Naive thymus-derived CD4-positive, alpha-beta T cell (primary cell): Measurements from ENCODE around the gene CHRNA1. TPM values are rescaled to one million over a fixed set of nuclear protein-coding genes. Genes with fewer than 3 reads are reported as not detected.

Experiments
- ATAC-seq: fragments of 150-1000 bp; cut with Tn5 transposase; 2 replicates; pipeline ENCODE4 v1.10.0; 2021; ENCODE audit warnings: mild to moderate bottlenecking, moderate library complexity
- CTCF ChIA-PET: fragments of 350-600 bp; sonication (Branson Sonifier 250); formaldehyde crosslinking; loops from one replicate; lab custom pipeline; 2021; ENCODE audit warnings: antibody characterized with exemption; lab: Charles Lee
- POLR2A ChIA-PET: fragments of 350-600 bp; sonication (Branson Sonifier 250); formaldehyde crosslinking; loops from one replicate; lab custom pipeline; 2021; ENCODE audit warnings: antibody characterized with exemption, inconsistent platforms; lab: Charles Lee
- DNase-seq, 9 donors: peaks; one replicate each; pipeline versions ENCODE4 v3.0.0 to v3.0.0-alpha.2; 2020 to 2022; ENCODE audit warnings: mixed read lengths in 1 of 9
- H3K27ac ChIP-seq: one replicate; pipeline ENCODE4 v1.7.0; 2013; ENCODE audit warnings: mild to moderate bottlenecking, low read depth, low read length, moderate library complexity
- H3K27me3 ChIP-seq, 2 donors: one replicate each; pipeline ENCODE4 v1.7.0; 2013; ENCODE audit warnings: low read length in 2 of 2, mild to moderate bottlenecking in 2 of 2, moderate library complexity in 2 of 2; ENCODE audit not compliant: control insufficient read depth in 2 of 2, insufficient read depth in 2 of 2
- H3K36me3 ChIP-seq, 3 experiments: 1 replicate in 2 of 3; 2 replicates in 1 of 3; pipeline ENCODE4 v1.7.0; 2013; ENCODE audit warnings: low read length in 3 of 3, mild to moderate bottlenecking in 3 of 3, moderate library complexity in 1 of 3; ENCODE audit not compliant: insufficient read depth in 3 of 3, control insufficient read depth in 2 of 3
- H3K4me1 ChIP-seq, 2 donors: one replicate each; pipeline ENCODE4 v1.7.0; 2013; ENCODE audit warnings: low read length in 2 of 2, mild to moderate bottlenecking in 2 of 2, moderate library complexity in 1 of 2; ENCODE audit not compliant: control insufficient read depth in 2 of 2, insufficient read depth in 2 of 2
- H3K4me3 ChIP-seq: 2 replicates; pipeline ENCODE4 v1.7.0; 2013; ENCODE audit warnings: mild to moderate bottlenecking, low read length
- H3K9me3 ChIP-seq, 3 experiments: 1 replicate in 2 of 3; 2 replicates in 1 of 3; pipeline ENCODE4 v1.7.0; 2013; ENCODE audit warnings: low read length in 3 of 3; ENCODE audit not compliant: control insufficient read depth in 2 of 3
- H3K27ac Mint-ChIP-seq, 9 donors: one replicate each; pipeline ENCODE4 v1.8.0; 2020 to 2022; ENCODE audit warnings: mixed read lengths in 9 of 9, mild to moderate bottlenecking in 8 of 9, moderate library complexity in 5 of 9, inconsistent platforms in 2 of 9
- H3K27me3 Mint-ChIP-seq, 5 donors: one replicate each; pipeline ENCODE4 v1.8.0; 2021 to 2022; ENCODE audit warnings: mixed read lengths in 5 of 5, mild to moderate bottlenecking in 1 of 5
- H3K36me3 Mint-ChIP-seq, 5 donors: one replicate each; pipeline ENCODE4 v1.8.0; 2020 to 2022; ENCODE audit warnings: mixed read lengths in 5 of 5, mild to moderate bottlenecking in 3 of 5, inconsistent platforms in 1 of 5
- H3K4me1 Mint-ChIP-seq, 7 donors: one replicate each; pipeline ENCODE4 v1.8.0; 2020 to 2022; ENCODE audit warnings: mixed read lengths in 7 of 7, mild to moderate bottlenecking in 3 of 7, inconsistent platforms in 1 of 7
- H3K4me3 Mint-ChIP-seq, 10 donors: one replicate each; pipeline ENCODE4 v1.8.0; 2020 to 2022; ENCODE audit warnings: mild to moderate bottlenecking in 10 of 10, mixed read lengths in 10 of 10, moderate library complexity in 6 of 10, inconsistent platforms in 2 of 10
- H3K9me3 Mint-ChIP-seq, 11 donors: one replicate each; pipeline ENCODE4 v1.8.0; 2020 to 2022; ENCODE audit warnings: mixed read lengths in 11 of 11, mild to moderate bottlenecking in 4 of 11, inconsistent platforms in 1 of 11, moderate library complexity in 1 of 11
- intact Hi-C, 2 donors: fragments of 100-400 bp; cut with micrococcal nuclease; formaldehyde crosslinking; loops; one replicate each; pipeline ENCODE4 v1.15.1; 2023
- polyA plus RNA-seq, 2 donors: library from polyadenylated mRNA; unstranded; fragments of 300-500 nt; fragmentation: Illumina TruSeq; gene quantifications; one replicate each; pipeline ENCODE4 v1.2.3, GENCODE V29; 2021
- total RNA-seq, 6 experiments: library from RNA in 5 of 6; stranded (reverse) in 5 of 6; gene quantifications; 1 replicate in 5 of 6; 2 replicates in 1 of 6; pipeline ENCODE4 v1.2.3 and lab custom pipeline; 2021 to 2026

The CHRNA1 gene
- total and polyA plus RNA-seq, 7 experiments from 2014 or later, result not detected

DNA sequence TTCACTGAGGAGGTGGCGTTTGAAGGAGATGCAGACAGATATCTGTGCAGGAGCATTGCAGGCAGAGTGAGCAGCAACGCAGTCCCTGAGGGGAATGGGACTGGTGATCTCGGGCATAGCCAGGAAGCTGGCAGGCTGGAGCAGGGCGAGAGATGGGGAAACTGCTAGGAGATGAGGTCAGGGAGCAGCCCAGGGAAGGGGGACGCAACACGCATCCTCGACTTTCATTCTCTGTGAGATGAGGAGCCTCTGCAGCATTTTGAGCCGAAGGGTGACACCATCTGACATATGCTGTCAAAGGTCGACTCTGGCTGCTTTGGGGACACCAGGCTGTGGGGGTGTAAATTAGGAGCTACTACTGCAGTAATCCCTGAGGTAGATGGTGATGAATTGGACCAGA is 4.3 kb upstream of the CHRNA1 start:
- POLR2A ChIA-PET, result no interaction called here
- CTCF ChIA-PET, result interaction anchor here (1.0 kb wide), 1 partner anchor 20 kb away, joined by 3 read pairs; no protein-coding TSS in a partner anchor

DNA sequence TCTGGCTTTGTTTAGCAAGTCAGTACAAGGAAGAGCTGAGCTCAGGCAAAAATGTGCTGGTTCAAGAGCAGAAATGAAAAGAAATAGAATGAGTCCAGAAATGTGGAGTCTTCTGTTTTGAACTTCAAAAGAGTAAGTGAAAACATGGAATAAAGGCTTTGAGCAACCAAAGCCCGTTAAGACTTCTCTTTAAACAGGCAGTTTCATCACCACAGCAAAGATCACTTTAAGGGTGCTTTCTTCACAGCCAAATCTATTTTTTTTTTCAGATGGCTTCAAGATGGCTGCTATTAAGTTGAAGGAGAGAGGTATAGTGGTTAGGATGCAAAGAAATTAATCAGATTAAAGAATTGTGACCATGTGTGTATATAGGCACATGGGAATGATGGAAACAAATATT is 2.0 kb upstream of the CHRNA1 start:
- Histone ChIP-seq H3K9me3 (no peaks in the 10 kb centered on the region), H3K36me3 (no peaks in the 10 kb centered on the region), H3K4me1 (no peaks in the 10 kb centered on the region), H3K4me3 (no peak overlapping the region), H3K27ac (no peak overlapping the region), H3K27me3 (no peaks in the 10 kb centered on the region)
- Mint-ChIP-seq H3K27me3 (peaks cover 0 to 15% (median 0%) of the 10 kb centered on the region in 5 donors), H3K4me3 (no peak overlapping the region), H3K9me3 (no peaks in the 10 kb centered on the region), H3K36me3 (no peaks in the 10 kb centered on the region), H3K4me1 (peaks cover 0 to 10% (median 9%) of the 10 kb centered on the region in 7 donors), H3K27ac (no peak overlapping the region)
- ATAC-seq, result no peak
- intact Hi-C loops, result no loop called here
- ChIA-PET POLR2A (no interaction called here), CTCF (no interaction called here)
- no peak for DNase-seq

More for the DNA sequence above, 4.3 kb upstream of the CHRNA1 start:
- Mint-ChIP-seq H3K36me3 (peaks cover 0 to 3% (median 0%) of the 10 kb centered on the region in 5 donors), H3K4me1 (peaks cover 0 to 6% (median 0%) of the 10 kb centered on the region in 7 donors), H3K4me3 (no peak overlapping the region), H3K27ac (peak overlapping the region in 5 of 9 donors; percentile 14 to 74 (median 24)), H3K9me3 (no peaks in the 10 kb centered on the region), H3K27me3 (peaks cover 0 to 16% (median 0%) of the 10 kb centered on the region in 5 donors)
- ATAC-seq (no peak), DNase-seq (no peak)
- Histone ChIP-seq H3K27ac (no peak overlapping the region), H3K27me3 (no peaks in the 10 kb centered on the region), H3K4me3 (no peak overlapping the region), H3K4me1 (no peaks in the 10 kb centered on the region), H3K9me3 (no peaks in the 10 kb centered on the region), H3K36me3 (no peaks in the 10 kb centered on the region)
- intact Hi-C loops, result no loop called here

DNA sequence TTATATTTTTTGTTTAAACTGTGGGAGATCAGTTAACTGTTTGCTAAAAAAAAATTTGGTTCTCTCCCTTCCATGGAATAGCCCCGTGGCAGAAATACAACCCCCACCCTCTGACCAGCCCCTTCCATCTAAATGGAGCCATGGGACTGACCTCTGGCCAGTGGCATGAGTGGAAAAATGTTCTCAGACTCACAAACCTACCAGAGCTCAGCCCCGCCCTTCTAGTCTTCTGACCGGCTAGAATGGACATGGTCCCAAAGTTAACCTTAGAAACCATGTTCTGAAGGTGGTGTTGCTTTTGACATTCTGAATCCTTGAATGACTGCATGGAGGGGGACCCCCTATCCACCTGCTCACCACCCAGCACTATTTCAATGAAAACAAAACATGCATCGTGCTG is 1.3 kb upstream of the CHRNA1 start:
- Histone ChIP-seq H3K4me1 (no peaks in the 10 kb centered on the region), H3K9me3 (no peaks in the 10 kb centered on the region), H3K36me3 (no peaks in the 10 kb centered on the region), H3K4me3 (no peak overlapping the region), H3K27ac (no peak overlapping the region), H3K27me3 (no peaks in the 10 kb centered on the region)
- ChIA-PET CTCF (interaction anchor here (1.2 kb wide), 1 partner anchor 16 kb away, joined by 4 read pairs; no protein-coding TSS in a partner anchor), POLR2A (interaction anchor here (0.7 kb wide), 1 partner anchor 12 kb away, joined by 3 read pairs; no protein-coding TSS in a partner anchor)
- no peak for DNase-seq
- peaks cover 0 to 15% (median 0%) of the 10 kb centered on the region in 5 donors for H3K27me3 Mint-ChIP-seq
- no peak overlapping the region for H3K27ac Mint-ChIP-seq
- H3K36me3 Mint-ChIP-seq, result no peaks in the 10 kb centered on the region
- peaks cover 0 to 10% (median 9%) of the 10 kb centered on the region in 7 donors for H3K4me1 Mint-ChIP-seq
- H3K9me3 Mint-ChIP-seq, result no peaks in the 10 kb centered on the region
- intact Hi-C loops, result no loop called here
- H3K4me3 Mint-ChIP-seq, result no peak overlapping the region
- no peak for ATAC-seq

DNA sequence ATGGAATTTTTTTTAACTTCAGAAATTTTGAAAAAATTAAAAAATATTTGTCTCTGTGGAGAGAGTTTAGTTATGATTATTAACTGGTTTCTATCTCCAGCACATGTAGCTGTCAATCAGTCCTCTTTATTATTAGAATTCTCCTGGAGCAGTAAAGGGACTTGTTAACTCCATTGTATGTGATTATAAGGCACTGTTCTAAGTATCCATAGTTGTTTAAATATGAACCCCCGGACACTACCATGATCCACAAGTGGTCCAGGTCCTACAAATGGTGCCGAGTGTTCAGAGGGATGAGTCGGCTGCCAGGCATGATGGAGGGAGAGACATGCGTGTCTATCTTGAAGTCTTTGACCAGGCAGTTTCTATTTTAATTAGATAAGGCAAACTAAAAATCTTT is 492 bp downstream of the CHRNA1 start:
- Histone ChIP-seq H3K27ac (no peak overlapping the region), H3K4me3 (no peak overlapping the region), H3K36me3 (no peaks in the 10 kb centered on the region), H3K4me1 (no peaks in the 10 kb centered on the region), H3K27me3 (no peaks in the 10 kb centered on the region), H3K9me3 (no peaks in the 10 kb centered on the region)
- Mint-ChIP-seq H3K27me3 (peaks cover 0 to 15% (median 0%) of the 10 kb centered on the region in 5 donors), H3K4me1 (peaks cover 0 to 10% (median 9%) of the 10 kb centered on the region in 7 donors), H3K9me3 (peaks cover 0 to 2% (median 0%) of the 10 kb centered on the region in 11 donors), H3K27ac (peak overlapping the region in 1 of 9 donors; percentile 22), H3K36me3 (no peaks in the 10 kb centered on the region), H3K4me3 (no peak overlapping the region)
- DNase-seq (no peak), ATAC-seq (no peak)
- ChIA-PET CTCF (interaction anchor here (1.5 kb wide), 1 partner anchor 64 kb away, joined by 7 read pairs; no protein-coding TSS in a partner anchor), POLR2A (no interaction called here)
- intact Hi-C loops, result no loop called here

DNA sequence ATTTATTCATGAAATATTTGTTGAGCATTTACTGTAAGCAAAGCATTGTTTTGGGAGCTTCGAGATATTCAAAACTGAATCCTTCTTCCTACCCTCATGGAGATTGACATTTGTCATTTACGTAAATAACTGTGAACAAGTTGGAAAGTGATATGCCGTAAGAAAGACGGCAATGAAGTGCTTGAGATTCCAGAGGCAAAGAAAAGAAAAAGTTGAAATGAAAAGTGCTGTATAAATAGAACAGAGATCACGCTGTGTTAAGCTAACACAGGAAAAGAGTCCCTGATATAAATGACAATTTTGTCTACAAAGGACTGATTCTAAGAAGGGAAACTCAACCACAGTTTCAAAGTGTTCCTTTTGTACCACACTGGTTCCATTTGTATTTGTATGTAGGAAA is 1.8 kb downstream of the CHRNA1 start:
- Mint-ChIP-seq H3K4me1 (peaks cover 0 to 10% (median 9%) of the 10 kb centered on the region in 7 donors), H3K36me3 (no peaks in the 10 kb centered on the region), H3K4me3 (peak overlapping the region in 1 of 10 donors; percentile 55), H3K27me3 (peaks cover 0 to 19% (median 0%) of the 10 kb centered on the region in 5 donors), H3K9me3 (peaks cover 0 to 2% (median 0%) of the 10 kb centered on the region in 11 donors), H3K27ac (no peak overlapping the region)
- H3K9me3 ChIP-seq, result no peaks in the 10 kb centered on the region
- no peak for ATAC-seq
- no peak overlapping the region for H3K4me3 ChIP-seq
- no peak for DNase-seq
- no peak overlapping the region for H3K27ac ChIP-seq
- POLR2A ChIA-PET, result interaction anchor here (0.6 kb wide), 1 partner anchor 30 kb away, joined by 3 read pairs; no protein-coding TSS in a partner anchor
- no peaks in the 10 kb centered on the region for H3K36me3 ChIP-seq
- CTCF ChIA-PET, result interaction anchor here (0.6 to 1.0 kb wide), 3 partner anchors 9 to 154 kb away, joined by 3 to 4 read pairs (median 3); no protein-coding TSS in a partner anchor
- no peaks in the 10 kb centered on the region for H3K27me3 ChIP-seq
- no peaks in the 10 kb centered on the region for H3K4me1 ChIP-seq
- intact Hi-C loops, result no loop called here

DNA sequence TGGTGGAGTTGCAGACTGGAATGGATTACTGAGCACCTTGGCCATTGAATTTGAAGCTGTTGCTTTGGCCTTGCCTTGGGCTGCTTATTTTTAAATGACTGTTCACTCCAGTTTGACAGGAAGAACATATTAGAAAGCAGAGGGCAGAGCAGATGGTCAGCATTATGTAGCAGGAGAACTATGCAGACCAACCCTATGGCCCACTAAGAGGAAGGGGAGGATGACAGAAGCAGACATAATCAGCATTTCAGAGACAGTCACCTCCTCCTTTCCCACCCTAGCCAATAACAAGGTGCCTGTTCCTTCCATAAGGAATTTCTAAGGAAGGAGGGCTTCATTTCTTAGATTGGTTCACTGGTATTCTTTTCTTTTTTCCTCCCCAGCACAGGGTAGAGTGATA is 2.4 kb downstream of the CHRNA1 start:
- no peak for ATAC-seq
- no peaks in the 10 kb centered on the region for H3K36me3 ChIP-seq
- H3K9me3 ChIP-seq, result no peaks in the 10 kb centered on the region
- Mint-ChIP-seq H3K9me3 (peaks cover 0 to 2% (median 0%) of the 10 kb centered on the region in 11 donors), H3K27ac (no peak overlapping the region), H3K27me3 (peaks cover 0 to 20% (median 0%) of the 10 kb centered on the region in 5 donors), H3K4me3 (no peak overlapping the region), H3K4me1 (peaks cover 0 to 10% (median 9%) of the 10 kb centered on the region in 7 donors), H3K36me3 (no peaks in the 10 kb centered on the region)
- no peaks in the 10 kb centered on the region for H3K4me1 ChIP-seq
- intact Hi-C loops, result no loop called here
- H3K4me3 ChIP-seq, result no peak overlapping the region
- CTCF ChIA-PET, result no interaction called here
- POLR2A ChIA-PET, result no interaction called here
- H3K27ac ChIP-seq, result no peak overlapping the region
- DNase-seq, result no peak
- no peaks in the 10 kb centered on the region for H3K27me3 ChIP-seq
